ENCODE results near the gene PTER.
A peak's percentile ranks its signal among the peaks of the same experiment; 100 is the strongest.

PTER gene

GRCh38 chr10:16544099-16544498 lies 107.3 kb downstream of the PTER start:
- DNase-seq (ENCODE audit: low read depth): no peak

- no peak for DNase-seq (ENCODE audit: low read depth)
These were observed 107.8 kb downstream of the PTER start for GRCh38 chr10:16544591-16544990.

DNA sequence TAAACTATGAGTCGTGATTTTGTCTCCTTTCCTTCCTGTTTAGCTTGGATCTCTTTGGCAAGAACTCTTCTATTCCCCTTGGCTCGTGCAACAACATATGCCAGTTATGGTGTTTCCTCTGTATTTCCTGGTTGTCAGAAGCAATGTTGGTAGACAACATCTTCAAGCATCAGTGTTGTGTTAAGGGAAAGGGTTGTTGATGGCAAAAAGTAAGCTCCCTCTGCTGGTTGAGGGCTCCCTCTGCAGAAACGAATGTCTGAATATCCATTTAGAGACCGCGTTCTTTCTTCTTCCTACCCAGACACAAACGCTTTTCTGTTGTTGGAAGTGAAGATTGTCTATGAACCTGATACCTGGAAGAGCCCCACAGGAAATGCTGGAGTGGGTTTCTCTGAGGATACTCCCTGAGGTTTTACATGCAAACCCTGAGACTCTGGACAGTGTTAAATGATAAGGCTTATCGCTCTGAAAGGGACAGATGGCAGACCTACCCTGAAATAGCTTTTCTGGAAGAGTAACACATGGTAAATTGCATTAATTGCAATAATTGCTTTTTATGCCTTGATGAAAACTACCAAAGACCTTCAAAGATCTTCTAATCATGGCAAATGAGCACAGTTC lies 108.4 kb downstream of the PTER start:
- peak; percentile 55 for DNase-seq (ENCODE audit: low read depth)

GRCh38 chr10:16547973-16548372 lies 111.2 kb downstream of the PTER start:
- DNase-seq (ENCODE audit: low read depth): no peak

- DNase-seq (ENCODE audit: low read depth): no peak
These were observed 122.5 kb downstream of the PTER start for GRCh38 chr10:16559236-16559773.

DNA sequence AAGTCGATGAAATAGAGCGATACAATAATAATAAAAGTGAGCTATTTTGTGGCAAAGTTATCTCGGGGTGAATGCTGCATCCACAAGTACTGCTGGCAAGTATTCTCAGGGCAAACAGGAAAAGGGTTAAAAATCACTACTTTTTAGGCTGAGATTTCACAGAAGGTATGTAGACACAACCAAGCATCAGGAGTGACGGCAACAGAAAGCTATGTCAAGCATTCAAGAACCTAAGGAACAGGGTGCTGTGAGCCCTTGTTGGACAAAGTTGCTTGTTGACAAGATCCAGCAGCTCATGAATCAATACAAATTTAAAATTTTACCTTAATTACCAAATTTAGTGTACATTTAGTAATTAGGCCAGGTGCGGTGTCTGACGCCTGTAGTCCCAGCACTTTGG lies 126.1 kb downstream of the PTER start:
- peak; percentile 12 for DNase-seq (ENCODE audit: low read depth)
